RPMI7951 (cell line): ENCODE data around the gene MED29. TPM values are rescaled to one million over a fixed set of nuclear protein-coding genes. Genes with fewer than 3 reads are reported as not detected.

Source experiments
- DNase-seq: peaks from one replicate; pipeline ENCODE4 v3.0.0-alpha.2; 2012; ENCODE audit warnings: low read depth
- total RNA-seq: library from RNA; depleted of rRNA; stranded (reverse); fragments of >200 nt; shearing (Covaris generic); gene quantifications from 2 replicates; pipeline ENCODE4 v1.2.3, GENCODE V29; 2014

The MED29 gene
- total RNA-seq, 1 experiment from 2014 or later: 22.2 TPM

- peak; percentile 77 for DNase-seq
Measured at GRCh38 chr19:39397360-39398296, 6.5 kb downstream of the MED29 start.

GRCh38 chr19:39398297-39398864, 7.2 kb downstream of the MED29 start:
- DNase-seq: peak; percentile 90

- no peak for DNase-seq
Measured at GRCh38 chr19:39399668-39400050, 8.5 kb downstream of the MED29 start.

GRCh38 chr19:39400061-39400460, 8.9 kb downstream of the MED29 start:
- no peak for DNase-seq

GRCh38 chr19:39401070-39401548, 9.9 kb downstream of the MED29 start:
- no peak for DNase-seq

- peak; percentile 30 for DNase-seq
Measured at GRCh38 chr19:39401549-39402345, 10.6 kb downstream of the MED29 start.

- peak; percentile 90 for DNase-seq
Measured at GRCh38 chr19:39402346-39403300, 11.4 kb downstream of the MED29 start.

GRCh38 chr19:39403331-39404312, 12.4 kb downstream of the MED29 start:
- peak; percentile 97 for DNase-seq

- DNase-seq: no peak
Measured at GRCh38 chr19:39405261-39405957, 14.2 kb downstream of the MED29 start.

- no peak for DNase-seq
Measured at GRCh38 chr19:39405958-39406655, 14.9 kb downstream of the MED29 start.

GRCh38 chr19:39406656-39407409, 15.7 kb downstream of the MED29 start, which contains the start of gene ZFP36:
Gene ZFP36 (plus strand): TSS chr19:39406847. CDS start chr19:39406905, 58 bp downstream.
- peak; percentile 84 for DNase-seq

GRCh38 chr19:39407410-39407659, 16.2 kb downstream of the MED29 start:
- no peak for DNase-seq

GRCh38 chr19:39407660-39408391, 16.6 kb downstream of the MED29 start:
- no peak for DNase-seq

GRCh38 chr19:39408392-39409207, 17.4 kb downstream of the MED29 start:
- peak; percentile 27 for DNase-seq

- DNase-seq: peak; percentile 73
Measured at GRCh38 chr19:39409208-39410016, 18.2 kb downstream of the MED29 start.
